Esophagus (tissue), 2 donors: ENCODE results near the gene UBE2I. TPM values are rescaled to one million over a fixed set of nuclear protein-coding genes. Genes with fewer than 3 reads are reported as not detected.

Source experiments
- H3K27ac ChIP-seq, 2 donors: one replicate each; pipeline ENCODE4 v1.5.1; 2013; ENCODE audit warnings: low read depth in 2 of 2, mild to moderate bottlenecking in 2 of 2, inconsistent platforms in 1 of 2, low read length in 1 of 2, moderate library complexity in 1 of 2
- H3K27me3 ChIP-seq, 2 donors: one replicate each; pipeline ENCODE4 v1.6.1; 2013; ENCODE audit warnings: low read length in 2 of 2, control low read depth in 1 of 2, mild to moderate bottlenecking in 1 of 2; ENCODE audit not compliant: insufficient read depth in 2 of 2, control insufficient read depth in 1 of 2
- H3K36me3 ChIP-seq, 2 donors: one replicate each; pipeline ENCODE4 v1.6.1; 2013; ENCODE audit warnings: low read length in 1 of 2; ENCODE audit not compliant: control insufficient read depth in 2 of 2, insufficient read depth in 2 of 2
- H3K4me1 ChIP-seq, 2 donors: one replicate each; pipeline ENCODE4 v1.6.1; 2013; ENCODE audit warnings: low read length in 1 of 2; ENCODE audit not compliant: control insufficient read depth in 2 of 2, insufficient read depth in 2 of 2
- H3K4me3 ChIP-seq, 2 donors: one replicate each; pipeline ENCODE4 v1.5.1; 2013; ENCODE audit warnings: low read length in 2 of 2, mild to moderate bottlenecking in 2 of 2, low read depth in 1 of 2, moderate library complexity in 1 of 2
- H3K9me3 ChIP-seq, 2 donors: one replicate each; pipeline ENCODE4 v1.6.1; 2013; ENCODE audit warnings: mild to moderate bottlenecking in 2 of 2, low read depth in 1 of 2, low read length in 1 of 2, moderate library complexity in 1 of 2; ENCODE audit not compliant: control insufficient read depth in 2 of 2, insufficient read depth in 1 of 2
- WGBS, 2 donors: extraction: QIAGEN DNeasy Blood & Tissue Kit; methylation state at CpG; one replicate each; pipeline ENCODE4 v1.1.7; 2013; 5-methylcytosine and 5-hydroxymethylcytosine counted together
- polyA plus RNA-seq, 2 donors: library from polyadenylated mRNA; stranded (reverse); fragments of 200-250 nt; gene quantifications; one replicate each; pipeline ENCODE4 v1.2.3, GENCODE V29; 2013
- donor health status: healthy with polysubstance abuse.
- donor health status: Bipolar disorder and iron deficiency.

The UBE2I gene
- polyA plus RNA-seq, 2 donors = 35.4 to 56.9 TPM

GRCh38 chr16:1299012-1299867 lies 10.2 kb upstream of the UBE2I start:
- no peaks in the 10 kb centered on the region for H3K36me3 ChIP-seq
- H3K27ac ChIP-seq = no peak overlapping the region
- no peak overlapping the region for H3K4me3 ChIP-seq
- H3K4me1 ChIP-seq = peaks cover 2 to 18% of the 10 kb centered on the region in 2 donors
- no peaks in the 10 kb centered on the region for H3K9me3 ChIP-seq
- 49 to 58% methylated on average over 31 of the region's 31 CpGs for whole genome bisulfite sequencing, 2 donors
- no peaks in the 10 kb centered on the region for H3K27me3 ChIP-seq

GRCh38 chr16:1299868-1300203 lies 9.6 kb upstream of the UBE2I start:
- Histone ChIP-seq H3K27me3 (no peaks in the 10 kb centered on the region), H3K4me1 (peaks cover 2 to 18% of the 10 kb centered on the region in 2 donors), H3K27ac (no peak overlapping the region), H3K36me3 (no peaks in the 10 kb centered on the region), H3K9me3 (no peaks in the 10 kb centered on the region), H3K4me3 (no peak overlapping the region)
- 46 to 53% methylated on average over 12 of the region's 12 CpGs for WGBS, 2 donors

- H3K4me1 ChIP-seq = peaks cover 2 to 18% of the 10 kb centered on the region in 2 donors
- WGBS, 2 donors = 6 to 10% methylated on average over 32 to 42 of the region's 42 CpGs
- no peaks in the 10 kb centered on the region for H3K27me3 ChIP-seq
- no peaks in the 10 kb centered on the region for H3K36me3 ChIP-seq
- no peaks in the 10 kb centered on the region for H3K9me3 ChIP-seq
- H3K4me3 ChIP-seq = peak overlapping the region; percentile 4 to 7
- no peak overlapping the region for H3K27ac ChIP-seq
These were observed 8.6 kb upstream of the UBE2I start for GRCh38 chr16:1300664-1301476.

- no peak overlapping the region for H3K27ac ChIP-seq
- H3K9me3 ChIP-seq = no peaks in the 10 kb centered on the region
- H3K27me3 ChIP-seq = no peaks in the 10 kb centered on the region
- WGBS, 2 donors = 72 to 76% methylated on average over 12 of the region's 12 CpGs
- no peak overlapping the region for H3K4me3 ChIP-seq
- no peaks in the 10 kb centered on the region for H3K36me3 ChIP-seq
- H3K4me1 ChIP-seq = peaks cover 2 to 18% of the 10 kb centered on the region in 2 donors
These were observed 7.9 kb upstream of the UBE2I start for GRCh38 chr16:1301562-1301961.

- Histone ChIP-seq H3K4me3 (no peak overlapping the region), H3K36me3 (no peaks in the 10 kb centered on the region), H3K27me3 (no peaks in the 10 kb centered on the region), H3K9me3 (no peaks in the 10 kb centered on the region), H3K4me1 (peaks cover 2 to 16% of the 10 kb centered on the region in 2 donors), H3K27ac (no peak overlapping the region)
- WGBS, 2 donors = 56 to 72% methylated on average over 12 of the region's 12 CpGs
These were observed 3.6 kb upstream of the UBE2I start for GRCh38 chr16:1305823-1306222.

- no peak overlapping the region for H3K27ac ChIP-seq
- H3K9me3 ChIP-seq = no peaks in the 10 kb centered on the region
- no peak overlapping the region for H3K4me3 ChIP-seq
- H3K27me3 ChIP-seq = no peaks in the 10 kb centered on the region
- peaks cover 4 to 15% of the 10 kb centered on the region in 2 donors for H3K4me1 ChIP-seq
- no peaks in the 10 kb centered on the region for H3K36me3 ChIP-seq
- WGBS, 2 donors = 63 to 66% methylated on average over 4 of the region's 4 CpGs
These were observed 3.1 kb upstream of the UBE2I start for GRCh38 chr16:1306334-1306733.

- 4 to 10% methylated on average over 14 to 42 of the region's 43 CpGs for WGBS, 2 donors
- H3K4me1 ChIP-seq = peaks cover 12 to 24% of the 10 kb centered on the region in 2 donors
- no peaks in the 10 kb centered on the region for H3K27me3 ChIP-seq
- H3K36me3 ChIP-seq = peaks cover 0 to 11% of the 10 kb centered on the region in 2 donors
- H3K4me3 ChIP-seq = peak overlapping the region; percentile 50 to 88
- no peaks in the 10 kb centered on the region for H3K9me3 ChIP-seq
- peak overlapping the region; percentile 83 to 97 for H3K27ac ChIP-seq
These were observed 1.1 kb upstream of the UBE2I start for GRCh38 chr16:1308036-1308976.

GRCh38 chr16:1309888-1310831 lies 724 bp downstream of the UBE2I start:
- 1% methylated on average over 73 to 77 of the region's 77 CpGs for WGBS, 2 donors
- no peaks in the 10 kb centered on the region for H3K9me3 ChIP-seq
- peak overlapping the region; percentile 89 to 97 for H3K27ac ChIP-seq
- peaks cover 12 to 21% of the 10 kb centered on the region in 2 donors for H3K4me1 ChIP-seq
- H3K4me3 ChIP-seq = peak overlapping the region; percentile 70 to 88
- peaks cover 10 to 28% of the 10 kb centered on the region in 2 donors for H3K36me3 ChIP-seq
- no peaks in the 10 kb centered on the region for H3K27me3 ChIP-seq
